ENCODE results near the gene DCAF17.

Gene DCAF17

DNA sequence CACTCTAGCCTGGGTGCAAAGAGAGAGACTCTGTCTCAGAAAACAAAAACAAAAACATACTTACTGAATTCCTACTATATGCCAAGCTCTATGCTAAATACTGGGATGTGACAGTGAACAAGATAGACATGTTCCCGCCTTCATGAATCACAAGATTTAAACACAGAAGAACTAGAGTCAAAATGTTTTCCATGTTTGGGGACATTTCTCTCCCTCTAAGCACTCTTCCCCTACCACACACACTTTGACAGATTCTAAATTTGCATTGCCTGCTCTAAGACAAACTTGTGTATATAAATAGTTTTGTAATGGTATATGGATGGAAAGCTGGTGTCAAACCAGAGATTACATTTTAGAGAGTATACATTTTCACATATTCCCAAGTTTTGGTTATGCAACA is 99.3 kb downstream of the DCAF17 start (continued):
- TF ChIP-seq, protein P1, sequence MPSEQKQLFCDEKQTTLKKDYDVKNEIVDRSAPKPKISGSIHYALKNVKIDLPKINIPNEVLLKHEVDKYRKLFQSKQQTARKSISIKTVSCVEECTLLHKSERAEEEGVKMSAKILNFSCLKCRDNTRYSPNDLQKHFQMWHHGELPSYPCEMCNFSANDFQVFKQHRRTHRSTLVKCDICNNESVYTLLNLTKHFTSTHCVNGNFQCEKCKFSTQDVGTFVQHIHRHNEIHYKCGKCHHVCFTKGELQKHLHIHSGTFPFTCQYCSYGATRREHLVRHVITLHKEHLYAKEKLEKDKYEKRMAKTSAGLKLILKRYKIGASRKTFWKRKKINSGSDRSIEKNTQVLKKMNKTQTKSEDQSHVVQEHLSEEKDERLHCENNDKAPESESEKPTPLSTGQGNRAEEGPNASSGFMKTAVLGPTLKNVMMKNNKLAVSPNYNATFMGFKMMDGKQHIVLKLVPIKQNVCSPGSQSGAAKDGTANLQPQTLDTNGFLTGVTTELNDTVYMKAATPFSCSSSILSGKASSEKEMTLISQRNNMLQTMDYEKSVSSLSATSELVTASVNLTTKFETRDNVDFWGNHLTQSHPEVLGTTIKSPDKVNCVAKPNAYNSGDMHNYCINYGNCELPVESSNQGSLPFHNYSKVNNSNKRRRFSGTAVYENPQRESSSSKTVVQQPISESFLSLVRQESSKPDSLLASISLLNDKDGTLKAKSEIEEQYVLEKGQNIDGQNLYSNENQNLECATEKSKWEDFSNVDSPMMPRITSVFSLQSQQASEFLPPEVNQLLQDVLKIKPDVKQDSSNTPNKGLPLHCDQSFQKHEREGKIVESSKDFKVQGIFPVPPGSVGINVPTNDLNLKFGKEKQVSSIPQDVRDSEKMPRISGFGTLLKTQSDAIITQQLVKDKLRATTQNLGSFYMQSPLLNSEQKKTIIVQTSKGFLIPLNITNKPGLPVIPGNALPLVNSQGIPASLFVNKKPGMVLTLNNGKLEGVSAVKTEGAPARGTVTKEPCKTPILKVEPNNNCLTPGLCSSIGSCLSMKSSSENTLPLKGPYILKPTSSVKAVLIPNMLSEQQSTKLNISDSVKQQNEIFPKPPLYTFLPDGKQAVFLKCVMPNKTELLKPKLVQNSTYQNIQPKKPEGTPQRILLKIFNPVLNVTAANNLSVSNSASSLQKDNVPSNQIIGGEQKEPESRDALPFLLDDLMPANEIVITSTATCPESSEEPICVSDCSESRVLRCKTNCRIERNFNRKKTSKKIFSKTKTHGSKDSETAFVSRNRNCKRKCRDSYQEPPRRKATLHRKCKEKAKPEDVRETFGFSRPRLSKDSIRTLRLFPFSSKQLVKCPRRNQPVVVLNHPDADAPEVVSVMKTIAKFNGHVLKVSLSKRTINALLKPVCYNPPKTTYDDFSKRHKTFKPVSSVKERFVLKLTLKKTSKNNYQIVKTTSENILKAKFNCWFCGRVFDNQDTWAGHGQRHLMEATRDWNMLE (tag by site-specific recombination; conservative IDR thresholded peaks at IDR 0.05; ENCODE audit: low read depth) = no peak
- TF ChIP-seq ZNF670 (tag by site-specific recombination; IDR thresholded peaks at IDR 0.05; ENCODE audit: low read depth) (no peak), ZFP37 (tag by site-specific recombination; IDR thresholded peaks at IDR 0.05) (no peak), SP3 (tag by site-specific recombination; IDR thresholded peaks at IDR 0.05) (no peak)

Data from HEK293 (cell line).